ENCODE results near the gene TNNC1. TPM values are rescaled to one million over a fixed set of nuclear protein-coding genes. Genes with fewer than 3 reads are reported as not detected.
A peak's percentile ranks its signal among the peaks of the same experiment; 100 is the strongest.

The TNNC1 gene
- total RNA-seq: 0.32 and 0.67 TPM in 2 replicates

DNA sequence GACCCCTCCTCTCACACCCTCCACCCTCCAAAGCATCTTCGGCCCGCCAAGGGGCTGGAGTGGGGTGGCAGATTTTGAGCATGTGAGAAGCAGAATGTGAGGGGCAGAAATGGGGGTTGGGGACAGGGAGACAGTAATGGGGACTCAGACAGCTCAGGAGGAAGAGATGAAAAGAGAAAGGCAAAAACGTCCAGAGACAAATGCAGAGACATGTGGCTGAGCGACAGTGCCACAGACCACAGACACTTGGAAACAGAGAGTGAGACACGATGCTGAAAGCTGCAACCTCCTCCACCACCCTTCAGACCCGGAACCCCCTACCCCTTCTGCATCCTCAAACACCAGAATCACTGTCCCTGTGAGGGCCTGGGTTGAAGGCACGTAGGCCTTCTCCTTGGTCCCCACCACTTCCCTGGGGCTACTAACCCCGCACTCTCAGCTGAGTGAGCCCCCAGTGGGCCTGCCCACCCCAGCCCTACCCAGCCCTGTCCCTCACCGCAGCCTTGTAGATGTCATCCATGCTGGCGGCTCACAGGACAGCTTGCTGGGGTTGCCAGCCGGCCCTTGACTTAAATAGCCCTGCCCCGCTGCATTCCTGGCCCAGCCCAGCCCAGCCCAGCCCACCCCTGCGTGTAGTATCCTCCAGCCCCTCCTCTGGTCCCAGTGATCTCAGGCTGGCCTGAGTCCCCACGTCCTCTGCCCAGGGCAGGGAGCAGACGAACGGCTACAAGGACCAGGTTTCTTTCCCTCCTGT is at the start of gene TNNC1:
Gene TNNC1, minus strand, starts transcription at position 546 of the 754 bp plus-strand sequence. Its CDS starts 26 bp downstream, at position 520.
- Mint-ChIP-seq H3K4me1 (ENCODE audit: low read depth) (peaks cover 38% of the 10 kb centered on the region), H3K4me3 (peak within 1 kb of the TSS; percentile 96), H3K36me3 (ENCODE audit: low read depth) (peaks cover 14% of the 10 kb centered on the region), H3K27ac (peak within 1 kb of the TSS; percentile 93), H3K27me3 (ENCODE audit: insufficient read depth) (no peaks in the 10 kb centered on the region), H3K9me3 (no peaks in the 10 kb centered on the region)
- intact Hi-C loops (cut with micrococcal nuclease): loop anchor here (2.0 to 10.0 kb wide), 2 partner anchors 299 to 399 kb away; partner anchors contain the start of genes DUSP7 and POC1A
- no peak for DNase-seq (ENCODE audit: low spot score)

DNA sequence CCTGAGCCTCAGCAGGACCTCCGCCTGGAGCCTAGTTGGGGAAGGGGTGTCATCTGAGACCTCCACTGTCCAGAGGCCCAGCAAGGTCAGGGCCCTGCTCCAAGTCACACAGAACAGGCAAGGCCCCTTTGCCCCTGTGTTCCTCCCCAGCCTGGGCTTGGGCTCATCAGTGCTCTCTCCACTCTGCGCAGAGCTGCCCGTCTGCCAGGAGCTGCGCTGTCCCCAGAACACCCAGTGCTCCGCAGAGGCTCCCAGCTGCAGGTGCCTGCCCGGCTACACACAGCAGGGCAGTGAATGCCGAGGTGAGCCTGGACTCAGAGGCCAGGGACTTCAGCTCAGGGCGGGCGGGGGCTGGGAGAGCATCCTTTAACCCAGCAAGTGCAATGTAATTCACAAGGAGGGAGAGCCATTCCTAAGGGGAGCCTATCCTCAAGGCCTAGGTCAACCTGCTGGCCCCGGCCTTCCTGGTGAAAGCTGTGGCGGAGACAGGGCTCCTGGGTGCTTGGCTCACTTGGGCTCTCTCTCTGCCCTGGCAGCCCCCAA is 49.0 kb upstream of the TNNC1 start:
- H3K4me1 Mint-ChIP-seq (ENCODE audit: low read depth): no peaks in the 10 kb centered on the region
- H3K27me3 Mint-ChIP-seq (ENCODE audit: insufficient read depth): no peaks in the 10 kb centered on the region
- no peak for DNase-seq (ENCODE audit: low spot score)
- intact Hi-C loops (cut with micrococcal nuclease): no loop called here
- no peak overlapping the region for H3K27ac Mint-ChIP-seq
- H3K4me3 Mint-ChIP-seq: no peak overlapping the region
- H3K36me3 Mint-ChIP-seq (ENCODE audit: low read depth): no peaks in the 10 kb centered on the region
- H3K9me3 Mint-ChIP-seq: no peaks in the 10 kb centered on the region

- intact Hi-C loops (cut with micrococcal nuclease): no loop called here
- Mint-ChIP-seq H3K4me1 (ENCODE audit: low read depth) (no peaks in the 10 kb centered on the region), H3K9me3 (no peaks in the 10 kb centered on the region), H3K27me3 (ENCODE audit: insufficient read depth) (no peaks in the 10 kb centered on the region), H3K36me3 (ENCODE audit: low read depth) (no peaks in the 10 kb centered on the region), H3K4me3 (no peak overlapping the region), H3K27ac (no peak overlapping the region)
- DNase-seq (ENCODE audit: low spot score): no peak
These were observed 48.2 kb upstream of the TNNC1 start for GRCh38 chr3:52502001-52502400.

DNA sequence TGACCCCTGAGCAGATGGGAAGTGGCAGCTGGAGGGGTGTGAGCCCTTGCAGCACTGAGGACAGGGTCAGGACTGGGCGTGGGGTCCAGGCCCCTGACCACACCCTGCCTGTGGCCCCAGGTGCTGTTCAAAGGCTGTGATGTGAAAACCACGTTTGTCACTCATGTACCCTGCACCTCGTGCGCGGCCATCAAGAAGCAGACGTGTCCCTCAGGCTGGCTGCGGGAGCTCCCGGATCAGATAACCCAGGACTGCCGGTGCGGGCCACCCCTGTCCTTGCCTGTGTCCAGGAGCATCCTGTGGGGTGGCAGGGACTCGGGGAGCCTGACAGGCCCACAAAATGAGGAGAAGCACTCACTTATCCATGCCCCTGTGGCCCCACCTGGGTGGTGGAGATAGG is 47.2 kb upstream of the TNNC1 start:
- Mint-ChIP-seq H3K27me3 (ENCODE audit: insufficient read depth) (no peaks in the 10 kb centered on the region), H3K4me1 (ENCODE audit: low read depth) (no peaks in the 10 kb centered on the region), H3K4me3 (no peak overlapping the region), H3K36me3 (ENCODE audit: low read depth) (no peaks in the 10 kb centered on the region), H3K9me3 (no peaks in the 10 kb centered on the region), H3K27ac (no peak overlapping the region)
- no peak for DNase-seq (ENCODE audit: low spot score)
- intact Hi-C loops (cut with micrococcal nuclease): no loop called here

GRCh38 chr3:52498137-52499054 is 44.6 kb upstream of the TNNC1 start:
- no peaks in the 10 kb centered on the region for H3K9me3 Mint-ChIP-seq
- H3K27me3 Mint-ChIP-seq (ENCODE audit: insufficient read depth): no peaks in the 10 kb centered on the region
- H3K36me3 Mint-ChIP-seq (ENCODE audit: low read depth): no peaks in the 10 kb centered on the region
- no peak overlapping the region for H3K27ac Mint-ChIP-seq
- H3K4me1 Mint-ChIP-seq (ENCODE audit: low read depth): no peaks in the 10 kb centered on the region
- no peak overlapping the region for H3K4me3 Mint-ChIP-seq
- no peak for DNase-seq (ENCODE audit: low spot score)
- intact Hi-C loops (cut with micrococcal nuclease): no loop called here

DNA sequence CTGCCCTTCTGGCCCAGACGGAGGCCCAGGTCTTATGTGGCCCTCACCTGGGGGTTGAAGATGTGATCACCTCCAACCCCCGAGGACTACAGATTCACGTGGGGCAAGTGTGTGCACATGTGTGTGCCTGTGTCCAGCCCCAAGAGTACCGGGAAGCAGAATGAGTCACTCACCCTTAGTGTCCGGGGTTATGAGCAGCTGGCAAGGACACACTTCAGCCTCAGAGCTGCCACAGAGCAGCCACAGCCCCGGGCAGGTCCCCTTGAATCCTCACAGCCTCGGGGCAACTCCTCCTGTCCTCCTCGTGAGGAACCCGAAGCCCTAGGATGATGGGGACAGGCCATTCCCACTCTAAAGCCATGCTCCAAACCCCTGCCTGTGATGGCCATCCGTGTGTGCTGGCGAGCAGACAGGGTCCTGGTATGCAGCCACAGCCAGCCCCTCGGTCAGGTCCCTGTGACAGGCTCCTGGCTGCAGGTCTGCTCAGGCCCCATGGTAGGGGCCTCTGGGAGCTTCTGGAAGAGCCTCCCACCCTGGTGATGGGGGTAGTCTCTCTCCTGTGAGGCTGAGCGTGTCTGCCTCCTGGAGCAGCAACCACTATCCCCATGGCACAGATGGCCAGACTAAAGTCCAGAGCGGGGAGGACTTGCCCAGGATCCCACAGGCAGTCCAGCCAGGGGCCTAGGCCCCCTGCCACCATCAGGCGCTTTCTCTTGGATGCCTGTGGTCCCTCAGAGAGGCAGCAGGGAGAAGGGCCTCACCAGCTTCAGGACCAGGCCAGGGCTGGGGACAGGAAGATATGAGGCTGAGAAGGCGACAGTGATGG is 42.1 kb upstream of the TNNC1 start:
- intact Hi-C loops (cut with micrococcal nuclease): no loop called here
- Mint-ChIP-seq H3K9me3 (no peaks in the 10 kb centered on the region), H3K4me3 (no peak overlapping the region), H3K27me3 (ENCODE audit: insufficient read depth) (no peaks in the 10 kb centered on the region), H3K36me3 (ENCODE audit: low read depth) (peaks cover 3% of the 10 kb centered on the region), H3K4me1 (ENCODE audit: low read depth) (no peaks in the 10 kb centered on the region), H3K27ac (no peak overlapping the region)
- DNase-seq (ENCODE audit: low spot score): no peak

GRCh38 chr3:52494886-52495495 is 41.1 kb upstream of the TNNC1 start, which contains the start of gene STAB1:
Gene STAB1 (plus strand): TSS chr3:52495338. CDS start chr3:52495414, 76 bp downstream.
- H3K36me3 Mint-ChIP-seq (ENCODE audit: low read depth): peaks cover 3% of the 10 kb centered on the region
- no peaks in the 10 kb centered on the region for H3K9me3 Mint-ChIP-seq
- no peak for DNase-seq (ENCODE audit: low spot score)
- H3K27me3 Mint-ChIP-seq (ENCODE audit: insufficient read depth): no peaks in the 10 kb centered on the region
- intact Hi-C loops (cut with micrococcal nuclease): no loop called here
- no peak within 1 kb of the TSS for H3K27ac Mint-ChIP-seq
- H3K4me1 Mint-ChIP-seq (ENCODE audit: low read depth): no peaks in the 10 kb centered on the region
- H3K4me3 Mint-ChIP-seq: no peak within 1 kb of the TSS

DNA sequence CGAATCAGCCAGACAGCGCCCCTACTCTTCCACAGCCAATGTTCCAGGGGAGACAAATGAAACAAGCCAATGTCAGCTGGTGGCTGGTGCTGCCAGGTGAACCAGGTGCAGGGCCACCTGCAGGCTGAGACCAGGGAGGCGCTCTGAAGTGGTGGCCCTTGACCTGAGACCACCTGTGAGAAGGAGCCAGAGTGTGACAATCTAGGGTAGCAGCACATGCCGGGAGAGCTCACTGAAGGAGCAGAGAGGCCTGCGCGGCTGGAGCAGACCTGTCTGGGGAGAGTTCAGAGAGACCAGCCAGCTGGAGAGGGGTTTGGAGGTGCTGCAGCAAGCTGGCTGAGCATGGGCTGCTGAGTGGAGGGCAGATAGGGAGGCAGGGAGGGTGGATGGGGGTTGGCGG is 40.6 kb upstream of the TNNC1 start:
- H3K27me3 Mint-ChIP-seq (ENCODE audit: insufficient read depth): no peaks in the 10 kb centered on the region
- no peak for DNase-seq (ENCODE audit: low spot score)
- H3K4me1 Mint-ChIP-seq (ENCODE audit: low read depth): no peaks in the 10 kb centered on the region
- intact Hi-C loops (cut with micrococcal nuclease): no loop called here
- H3K36me3 Mint-ChIP-seq (ENCODE audit: low read depth): peaks cover 4% of the 10 kb centered on the region
- no peak overlapping the region for H3K4me3 Mint-ChIP-seq
- H3K27ac Mint-ChIP-seq: no peak overlapping the region
- no peaks in the 10 kb centered on the region for H3K9me3 Mint-ChIP-seq

- Mint-ChIP-seq H3K27ac (no peak overlapping the region), H3K9me3 (no peaks in the 10 kb centered on the region), H3K4me1 (ENCODE audit: low read depth) (no peaks in the 10 kb centered on the region), H3K27me3 (ENCODE audit: insufficient read depth) (no peaks in the 10 kb centered on the region), H3K4me3 (no peak overlapping the region), H3K36me3 (ENCODE audit: low read depth) (peaks cover 4% of the 10 kb centered on the region)
- intact Hi-C loops (cut with micrococcal nuclease): no loop called here
- DNase-seq (ENCODE audit: low spot score): no peak
These were observed 39.6 kb upstream of the TNNC1 start for GRCh38 chr3:52493232-52494017.

GRCh38 chr3:52492059-52492458 is 38.2 kb upstream of the TNNC1 start:
- H3K4me1 Mint-ChIP-seq (ENCODE audit: low read depth): no peaks in the 10 kb centered on the region
- intact Hi-C loops (cut with micrococcal nuclease): no loop called here
- no peaks in the 10 kb centered on the region for H3K9me3 Mint-ChIP-seq
- H3K36me3 Mint-ChIP-seq (ENCODE audit: low read depth): peaks cover 7% of the 10 kb centered on the region
- no peak overlapping the region for H3K27ac Mint-ChIP-seq
- no peaks in the 10 kb centered on the region for H3K27me3 Mint-ChIP-seq (ENCODE audit: insufficient read depth)
- no peak for DNase-seq (ENCODE audit: low spot score)
- no peak overlapping the region for H3K4me3 Mint-ChIP-seq

DNA sequence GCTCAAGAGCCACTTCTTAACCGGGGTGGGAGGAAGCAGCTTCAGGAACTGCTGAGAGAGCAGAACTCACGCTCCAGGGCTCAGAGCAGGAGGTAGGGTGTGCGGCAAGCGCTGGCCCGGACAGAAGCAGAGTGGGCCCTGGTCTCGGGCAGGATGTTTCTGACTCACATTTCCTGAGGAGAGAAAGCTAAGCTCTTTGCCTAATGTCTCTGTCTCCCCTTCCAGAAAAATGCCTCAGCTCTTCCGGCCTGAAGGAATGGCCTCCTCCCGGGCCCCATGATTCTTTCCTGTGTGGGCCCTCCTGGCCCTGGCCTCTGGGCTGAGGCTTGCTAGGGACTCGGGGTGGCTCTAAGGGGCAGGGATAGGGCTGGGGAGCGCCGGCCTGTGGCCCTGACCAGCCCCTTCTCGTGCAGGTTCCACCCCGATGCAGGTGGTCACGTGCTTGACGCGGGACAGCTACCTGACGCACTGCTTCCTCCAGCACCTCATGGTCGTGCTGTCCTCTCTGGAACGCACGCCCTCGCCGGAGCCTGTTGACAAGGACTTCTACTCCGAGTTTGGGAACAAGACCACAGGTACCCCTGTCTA is 37.2 kb upstream of the TNNC1 start:
- DNase-seq (ENCODE audit: low spot score): no peak
- H3K9me3 Mint-ChIP-seq: no peaks in the 10 kb centered on the region
- no peak overlapping the region for H3K4me3 Mint-ChIP-seq
- H3K27me3 Mint-ChIP-seq (ENCODE audit: insufficient read depth): no peaks in the 10 kb centered on the region
- no peaks in the 10 kb centered on the region for H3K4me1 Mint-ChIP-seq (ENCODE audit: low read depth)
- H3K27ac Mint-ChIP-seq: no peak overlapping the region
- peaks cover 7% of the 10 kb centered on the region for H3K36me3 Mint-ChIP-seq (ENCODE audit: low read depth)
- intact Hi-C loops (cut with micrococcal nuclease): no loop called here

Measured in activated T-helper 1 cell treated with anti-CD3 and anti-CD28 coated beads, Interleukin-12 subunit alpha, Interleukin-12 subunit beta, Interleukin-2, Interleukin-4 antibody, amounts not matched to agents 30 ng/mL and 10 ng/mL and 1 ng/mL, durations not matched to agents 14 hours and 24 hours and 36 hours (primary cell).